ENCODE data around the gene TPM2.

TPM2 gene

DNA sequence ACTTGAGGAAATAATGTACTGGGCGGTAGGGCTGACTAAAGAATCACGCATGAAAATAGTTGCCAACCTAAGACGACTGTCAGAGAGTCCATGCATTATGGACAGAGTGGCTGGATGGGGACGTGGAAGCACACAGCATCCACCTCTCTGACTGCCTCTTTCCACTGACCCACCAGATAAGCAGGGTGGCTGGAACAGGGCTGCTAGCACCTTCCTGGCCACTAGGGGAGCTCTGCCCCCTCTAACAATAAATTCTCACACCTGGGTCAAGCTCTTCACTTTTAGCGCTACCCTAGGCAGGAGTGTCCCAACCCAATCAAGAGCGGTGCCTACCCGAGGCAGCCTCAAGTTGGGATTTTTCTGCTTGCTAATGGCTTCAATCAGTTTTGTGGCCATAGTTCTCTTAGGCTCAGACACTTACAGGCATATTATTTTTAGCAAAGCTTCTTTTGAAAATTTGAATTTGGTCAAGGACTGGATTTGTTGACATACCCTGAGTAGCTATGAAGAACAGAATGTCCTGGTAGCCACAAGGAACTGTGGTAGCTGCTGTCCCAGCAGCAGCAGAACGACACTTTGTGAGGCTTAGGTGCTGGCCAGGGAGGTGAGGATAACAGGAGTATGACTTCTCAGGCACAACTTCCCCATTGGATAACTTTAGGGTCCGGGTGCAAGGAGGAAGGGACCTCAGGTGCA lies 6.9 kb upstream of the TPM2 start:
- DNase-seq (ENCODE audit: low read depth in 2 of 2, low spot score in 1 of 2): peak; percentile 21 to 24

DNA sequence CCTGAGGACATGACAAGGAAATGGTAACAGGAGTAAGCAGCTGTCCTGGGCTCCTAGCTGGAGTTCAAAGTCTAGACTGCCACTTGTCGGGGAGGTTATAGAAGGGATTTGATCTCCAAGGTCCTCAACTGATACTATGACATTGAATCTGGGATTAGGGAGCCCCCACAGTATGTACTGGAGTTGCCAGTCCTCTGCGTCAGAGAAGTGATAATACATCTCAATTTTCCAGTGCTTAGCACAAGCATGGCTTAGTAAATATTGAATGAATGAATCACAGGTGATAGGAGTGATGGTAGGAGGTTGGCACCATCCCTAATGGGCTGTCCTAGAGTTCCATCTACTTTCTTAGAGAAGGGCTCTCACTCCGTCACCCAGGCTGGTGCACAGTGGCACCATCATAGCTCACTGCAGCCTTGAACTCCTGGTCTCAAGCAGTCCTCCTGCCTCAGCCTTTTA lies 6.2 kb upstream of the TPM2 start:
- no peak for DNase-seq (ENCODE audit: low read depth in 2 of 2, low spot score in 1 of 2)

GRCh38 chr9:35691757-35692301 lies 2.1 kb upstream of the TPM2 start:
- DNase-seq (ENCODE audit: low read depth in 2 of 2, low spot score in 1 of 2): no peak

DNA sequence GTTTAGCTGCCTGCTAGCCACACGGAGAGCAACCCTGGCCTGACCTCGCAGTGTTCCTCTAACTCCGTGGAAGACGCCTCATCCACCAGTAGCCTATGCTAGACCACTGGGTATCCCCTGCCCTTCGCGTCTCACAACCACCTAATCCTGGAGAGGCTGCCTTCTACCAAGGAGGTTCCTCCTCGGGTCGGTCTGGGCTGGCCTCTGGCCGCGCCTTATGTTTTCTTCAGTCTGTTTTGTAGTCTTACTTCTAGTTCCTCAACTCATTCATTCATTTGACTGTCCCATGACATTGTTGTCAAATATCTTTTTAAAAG lies 1.6 kb upstream of the TPM2 start:
- DNase-seq (ENCODE audit: low read depth in 2 of 2, low spot score in 1 of 2): no peak

DNA sequence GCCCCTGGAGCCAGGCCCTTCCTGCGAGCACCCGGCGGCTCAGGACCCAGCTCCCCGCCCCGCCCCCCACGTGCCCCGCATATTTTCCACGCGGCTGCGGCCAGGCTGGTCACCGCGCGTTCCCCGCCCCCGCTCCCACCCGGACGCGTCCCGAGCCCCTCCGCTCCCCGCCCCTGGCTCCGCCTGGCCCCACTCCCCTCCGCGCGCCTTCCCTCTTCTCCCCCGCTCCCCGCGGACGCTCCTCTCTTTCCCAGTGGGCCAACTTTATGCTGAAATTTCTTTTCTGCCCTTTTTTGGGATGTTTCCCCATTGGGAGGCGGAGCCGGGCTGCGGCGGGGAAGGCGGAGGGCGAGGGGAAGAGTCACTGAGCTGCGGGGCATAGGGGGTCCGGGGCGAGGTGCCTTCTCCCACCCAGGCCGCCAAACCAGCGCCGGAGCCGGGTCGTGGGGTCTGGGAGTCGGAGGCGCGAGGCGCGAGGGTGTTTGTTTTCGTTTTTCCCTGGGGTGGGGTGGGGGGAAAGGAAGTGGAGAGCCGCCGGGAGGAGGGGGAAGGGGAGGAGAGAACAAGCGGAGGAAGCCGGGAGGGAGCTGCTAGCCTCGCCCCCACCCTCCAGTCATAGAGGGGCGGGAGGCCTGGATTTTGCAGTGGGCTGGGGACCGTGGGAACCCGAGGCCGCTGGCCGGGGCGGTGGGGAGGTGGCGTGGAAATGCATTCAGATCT lies 1.0 kb upstream of the TPM2 start:
- DNase-seq (ENCODE audit: low read depth in 2 of 2, low spot score in 1 of 2): no peak

DNA sequence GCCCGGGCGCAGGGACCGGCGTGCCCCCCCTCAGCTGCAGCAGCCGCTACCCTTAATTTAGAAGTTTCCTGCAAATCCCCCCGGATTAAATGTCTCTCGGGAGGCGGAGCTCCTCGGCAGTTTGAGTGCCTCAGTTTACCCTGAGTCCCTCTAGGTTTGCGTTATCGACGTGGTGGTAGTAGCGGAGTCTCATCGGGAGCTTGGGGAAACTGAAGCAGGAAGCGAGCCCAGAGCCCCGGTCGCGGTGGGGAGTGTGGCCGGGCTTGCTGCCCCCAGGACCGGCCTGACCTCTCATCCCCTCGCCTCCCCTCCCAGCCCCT lies 529 bp upstream of the TPM2 start:
- DNase-seq (ENCODE audit: low read depth in 2 of 2, low spot score in 1 of 2): no peak

DNA sequence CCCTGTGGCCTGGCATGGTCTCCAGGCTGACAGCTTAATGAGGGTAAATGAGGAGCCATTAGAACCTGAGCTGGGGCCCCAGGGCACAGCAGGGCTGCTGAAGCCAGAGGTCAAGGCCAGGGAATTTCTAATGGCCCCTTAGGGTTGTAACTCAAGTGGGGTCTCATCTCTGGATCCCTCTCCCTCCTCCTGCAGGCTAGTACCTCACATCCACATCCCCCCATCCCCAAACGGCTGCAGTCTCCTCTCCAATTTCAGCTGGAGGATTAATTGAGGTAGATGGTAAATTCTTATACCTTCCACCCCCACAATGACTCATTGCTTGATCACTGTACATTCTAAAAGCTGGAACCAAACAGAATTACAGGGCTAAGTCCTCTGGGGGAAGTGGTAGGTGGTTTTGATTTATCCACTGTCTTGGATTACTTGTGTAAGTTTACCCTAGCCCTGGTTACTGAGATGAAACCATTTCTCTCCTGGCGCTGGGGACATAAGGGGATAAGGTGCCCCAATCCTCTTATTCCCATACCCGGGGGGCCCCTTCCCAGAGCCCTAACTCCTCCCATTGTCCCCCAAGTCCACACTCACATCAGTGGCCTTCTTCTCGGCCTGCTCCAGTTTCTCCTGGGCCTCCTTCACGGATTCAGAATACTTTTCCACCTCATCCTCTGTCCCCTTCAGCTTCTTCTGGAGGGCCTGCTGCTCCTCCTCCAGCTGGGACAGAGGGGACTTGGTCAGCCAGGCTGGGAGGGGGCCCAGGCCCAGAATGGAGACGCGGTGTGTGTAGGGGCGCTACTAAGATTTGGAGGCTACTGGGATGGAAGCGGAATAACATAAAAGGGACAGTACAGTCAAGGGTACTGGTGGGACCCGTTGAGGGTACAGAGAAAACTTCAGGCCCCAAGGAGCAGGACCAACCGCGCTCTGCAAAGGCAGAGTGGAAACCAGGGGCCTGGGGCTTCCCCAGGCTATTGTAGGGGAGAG lies 875 bp downstream of the TPM2 start:
- no peak for DNase-seq (ENCODE audit: low read depth in 2 of 2, low spot score in 1 of 2)

GRCh38 chr9:35687972-35688557 lies 1.7 kb downstream of the TPM2 start:
- DNase-seq (ENCODE audit: low read depth in 2 of 2, low spot score in 1 of 2): no peak

DNA sequence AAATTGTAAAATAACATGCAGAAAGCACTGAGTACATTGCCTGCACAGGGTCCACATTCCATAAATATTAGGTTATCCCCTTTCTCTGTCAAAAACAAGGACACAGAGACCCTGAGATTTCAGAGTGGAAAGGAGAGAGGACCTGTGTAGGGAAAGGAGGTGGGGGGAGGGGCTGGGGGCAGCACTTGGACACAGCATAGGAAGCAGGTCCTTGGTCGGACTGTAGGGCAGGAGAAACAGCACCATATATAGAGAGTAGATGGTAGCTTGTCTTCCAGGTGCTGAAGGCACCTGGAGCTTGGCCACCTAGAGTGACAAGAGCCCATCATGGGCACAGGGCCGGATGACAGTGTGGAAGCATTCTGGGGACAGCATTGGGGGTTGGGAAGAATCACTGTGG lies 2.4 kb downstream of the TPM2 start:
- no peak for DNase-seq (ENCODE audit: low read depth in 2 of 2, low spot score in 1 of 2)

- DNase-seq (ENCODE audit: low read depth in 2 of 2, low spot score in 1 of 2): no peak
Measured at GRCh38 chr9:35686222-35687203, 3.2 kb downstream of the TPM2 start.

- DNase-seq (ENCODE audit: low read depth in 2 of 2, low spot score in 1 of 2): no peak
Measured at GRCh38 chr9:35685506-35685905, 4.2 kb downstream of the TPM2 start.

DNA sequence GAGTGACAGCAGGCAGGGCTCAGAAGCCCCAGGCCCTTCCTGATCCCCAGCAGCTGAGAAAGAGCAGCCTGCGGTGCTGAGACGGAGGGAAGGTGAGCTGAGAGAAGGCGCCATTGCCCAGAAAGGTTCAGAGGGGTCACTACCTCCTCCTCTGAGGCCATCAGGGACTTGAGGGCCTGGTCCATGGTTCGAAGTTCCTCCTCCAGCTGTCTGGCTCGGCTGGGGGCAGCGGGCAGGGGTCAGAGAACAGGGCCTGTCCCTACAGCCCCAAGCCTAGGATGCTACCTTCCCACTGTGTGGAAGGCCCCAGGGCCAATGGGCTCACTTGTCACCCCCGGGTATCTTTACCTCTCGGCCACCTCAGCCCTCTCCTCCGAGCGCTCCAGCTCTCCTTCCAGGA lies 4.8 kb downstream of the TPM2 start:
- DNase-seq (ENCODE audit: low read depth in 2 of 2, low spot score in 1 of 2): no peak

- no peak for DNase-seq (ENCODE audit: low read depth in 2 of 2, low spot score in 1 of 2)
Measured at GRCh38 chr9:35683323-35683722, 6.4 kb downstream of the TPM2 start.

GRCh38 chr9:35682520-35683315 lies 7.0 kb downstream of the TPM2 start:
- DNase-seq (ENCODE audit: low read depth in 2 of 2, low spot score in 1 of 2): no peak

DNA sequence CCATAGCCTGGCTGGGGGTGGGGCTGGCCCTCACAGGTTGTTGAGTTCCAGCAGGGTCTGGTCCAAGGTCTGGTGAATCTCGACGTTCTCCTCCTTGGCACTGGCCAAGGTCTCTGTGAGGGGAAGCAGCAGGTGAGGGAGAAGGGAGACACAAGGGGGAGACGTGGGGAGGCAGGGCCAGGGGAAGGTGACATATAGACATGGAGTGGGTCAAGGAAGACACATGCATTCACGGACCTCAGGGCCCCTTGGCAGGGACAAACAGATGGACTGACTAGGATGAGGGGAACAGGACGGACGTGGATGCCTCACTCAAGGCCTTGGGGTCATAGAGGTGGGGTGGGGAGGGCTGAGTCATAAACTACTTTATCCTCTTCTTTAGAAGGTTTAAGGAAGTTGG lies 7.7 kb downstream of the TPM2 start:
- no peak for DNase-seq (ENCODE audit: low read depth in 2 of 2, low spot score in 1 of 2)

GRCh38 chr9:35681341-35682002 lies 8.3 kb downstream of the TPM2 start:
- DNase-seq (ENCODE audit: low read depth in 2 of 2, low spot score in 1 of 2): no peak

- no peak for DNase-seq (ENCODE audit: low read depth in 2 of 2, low spot score in 1 of 2)
Measured at GRCh38 chr9:35680331-35681105, 9.2 kb downstream of the TPM2 start.

GRCh38 chr9:35679766-35680330 lies 9.9 kb downstream of the TPM2 start:
- no peak for DNase-seq (ENCODE audit: low read depth in 2 of 2, low spot score in 1 of 2)

All from stimulated activated CD8-positive, alpha-beta memory T cell treated with anti-CD3 and anti-CD28 coated beads, Interleukin-4, amount 100 ng/mL, for 4 hours (primary cell).